Upper lobe of left lung (tissue), 4 donors: ENCODE results near the gene ZBTB40.

Experiments
- CTCF ChIP-seq, 6 experiments: fragments of 450-650 bp in 4 of 6; fragments of 200-600 bp in 2 of 6; sonication (generic) in 2 of 6; IDR thresholded peaks; one replicate each; pipeline ENCODE4 v1.5.1; 2016 to 2019; ENCODE audit warnings: antibody characterized with exemption in 6 of 6
- POLR2A ChIP-seq, 4 donors: fragments of 450-650 bp; IDR thresholded peaks; one replicate each; pipeline ENCODE4 v1.5.1; 2016 to 2017; ENCODE audit warnings: antibody characterized with exemption in 4 of 4, mild to moderate bottlenecking in 2 of 4

GRCh38 chr1:22522221-22522743 lies 70.6 kb downstream of the ZBTB40 start:
- no peak for TF ChIP-seq CTCF (IDR thresholded peaks at IDR 0.05)
- TF ChIP-seq POLR2A (IDR thresholded peaks at IDR 0.05), result no peak
